GM19328 (cell line): ENCODE results near the gene POM121.
"Not testable (repeated sequence)": the region's sequence is repeated elsewhere in the genome, so short reads cannot be mapped to it uniquely, and the experiment has no call there.

ENCODE experiments used
- ATAC-seq: cut with Tn5 transposase; IDR thresholded peaks from one replicate; pipeline ENCODE4 v1.9.1; 2021; ENCODE audit warnings: mild to moderate bottlenecking, moderate library complexity; ENCODE audit not compliant: unreplicated experiment

Gene POM121

GRCh38 chr7:72949276-72949675, 24.4 kb downstream of the POM121 start:
- not testable (repeated sequence) for ATAC-seq

- not testable (repeated sequence) for ATAC-seq
Observed at GRCh38 chr7:72949686-72950085, 24.8 kb downstream of the POM121 start.

- not testable (repeated sequence) for ATAC-seq
Observed at GRCh38 chr7:72950432-72950831, 25.5 kb downstream of the POM121 start.

DNA sequence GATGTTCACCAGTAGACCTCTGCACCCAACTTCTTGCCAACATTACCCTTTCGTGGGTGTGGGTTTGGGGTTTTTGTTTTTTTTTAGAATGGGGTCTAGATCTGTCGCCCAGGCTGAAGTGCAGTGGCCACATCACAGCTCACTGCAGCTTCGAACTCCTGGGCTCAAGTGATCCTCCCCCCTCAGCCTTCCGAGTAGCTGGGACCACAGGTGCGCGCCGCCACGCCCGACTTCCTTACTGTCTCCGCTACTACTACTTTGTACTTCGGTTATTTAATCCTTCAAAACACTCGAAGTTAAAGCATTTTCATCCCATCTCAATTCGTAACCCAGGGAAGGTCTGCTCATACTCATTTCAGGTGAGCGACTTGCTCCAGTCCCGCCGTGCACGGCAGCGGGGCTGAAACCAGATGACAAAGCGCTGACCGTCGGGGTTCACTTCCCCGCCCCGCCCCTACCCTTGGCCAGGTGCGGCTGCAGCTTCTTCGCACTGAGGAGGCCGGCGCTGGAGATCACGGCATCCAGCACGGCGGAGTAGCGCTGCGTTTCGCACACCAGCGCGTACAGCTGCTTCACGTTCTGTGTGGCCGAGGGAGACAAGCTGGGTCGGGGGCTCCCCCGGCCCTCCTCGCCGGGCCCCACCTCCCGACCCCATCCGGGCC, 29.1 kb downstream of the POM121 start:
- ATAC-seq, result peak; percentile 55

GRCh38 chr7:72954563-72955198, 29.8 kb downstream of the POM121 start:
- ATAC-seq, result peak; percentile 91

DNA sequence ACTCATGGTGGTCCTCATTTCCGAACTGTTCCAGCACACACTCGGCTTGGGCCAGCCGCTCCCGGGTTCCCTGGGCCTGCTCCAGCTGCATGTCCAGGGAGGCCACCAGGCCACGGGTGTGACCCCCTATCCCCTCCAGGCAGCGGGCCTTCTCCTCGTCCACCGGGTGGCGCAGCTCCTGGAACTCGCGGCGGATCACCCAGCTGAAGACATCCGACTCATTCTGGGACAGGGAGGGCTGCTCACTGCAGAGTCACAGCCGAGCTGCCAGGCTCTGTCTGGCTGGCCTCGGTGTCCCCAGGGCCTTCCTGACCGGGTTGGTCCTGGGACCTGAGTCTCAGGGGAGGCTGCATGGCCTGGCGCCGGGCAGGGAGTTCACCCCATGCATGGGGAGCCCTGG, 35.1 kb downstream of the POM121 start:
- not testable (repeated sequence) for ATAC-seq

DNA sequence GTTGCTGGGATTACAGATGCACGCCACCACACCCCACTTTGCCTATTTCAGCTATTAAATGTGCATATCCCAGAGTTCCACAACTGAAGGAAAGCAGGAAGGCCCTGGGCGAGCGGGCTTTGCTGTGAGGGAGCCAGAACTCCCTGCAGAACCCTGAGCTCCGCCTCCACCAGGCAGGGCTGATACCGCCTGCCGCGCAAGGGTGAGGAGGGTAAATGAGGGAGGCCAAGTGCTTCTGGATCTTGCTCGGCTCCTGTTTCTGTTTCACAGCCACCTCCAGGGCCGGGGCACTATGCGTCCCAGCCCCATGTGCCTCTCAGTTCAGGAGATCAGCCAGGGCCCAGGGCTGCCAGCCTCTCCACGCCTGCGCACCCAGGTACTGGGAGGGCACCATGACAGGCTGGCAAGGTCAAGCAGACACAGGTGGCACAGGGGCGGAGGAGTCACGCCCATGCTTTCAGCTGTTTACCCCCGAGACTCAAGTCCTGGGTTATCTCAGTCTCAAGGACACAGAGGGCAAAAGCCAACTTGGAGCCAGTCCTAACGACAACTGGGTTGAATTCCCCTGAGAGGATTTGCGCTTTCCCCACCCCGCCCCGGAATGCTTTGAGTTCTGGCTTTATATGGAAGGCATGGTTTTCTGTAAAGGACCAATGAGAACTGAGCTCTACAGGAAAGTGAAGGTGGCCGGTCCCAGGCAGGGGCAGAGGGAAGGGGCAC, 35.9 kb downstream of the POM121 start:
- ATAC-seq, result not testable (repeated sequence)

DNA sequence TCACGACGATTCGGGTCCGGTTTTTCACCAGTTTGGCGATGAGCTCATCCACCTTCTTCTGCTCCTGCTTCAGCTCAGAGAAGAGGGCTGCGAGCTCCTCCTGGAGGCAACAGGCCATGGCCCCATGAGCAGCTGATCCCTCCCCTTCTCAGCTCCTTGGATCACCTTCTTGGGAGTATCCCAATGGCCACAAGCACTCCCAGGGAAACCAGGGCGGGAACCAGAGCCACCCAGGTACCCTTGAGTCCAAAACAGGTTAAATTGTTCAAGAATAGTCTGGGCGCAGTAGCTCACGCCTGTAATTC, 36.4 kb downstream of the POM121 start:
- ATAC-seq, result not testable (repeated sequence)

DNA sequence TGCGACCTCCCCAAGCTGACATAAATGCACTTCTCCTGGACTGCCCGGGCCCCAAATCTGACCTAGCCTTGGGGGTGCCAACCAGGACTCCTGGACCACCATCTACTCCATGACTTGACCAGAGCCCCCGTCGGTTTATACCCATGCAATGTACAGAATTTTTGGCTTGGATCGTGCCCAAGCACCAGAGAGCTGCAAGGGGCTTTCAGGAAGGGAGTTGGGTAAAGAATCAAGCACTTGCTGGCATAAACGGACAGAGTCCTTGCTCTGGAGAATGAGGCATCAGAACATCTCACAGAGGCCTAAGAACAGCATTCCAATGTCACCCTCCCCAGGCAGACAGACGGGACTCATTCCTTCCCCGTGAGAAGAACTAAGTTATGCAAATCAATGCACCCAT, 38.2 kb downstream of the POM121 start:
- ATAC-seq, result not testable (repeated sequence)

- not testable (repeated sequence) for ATAC-seq
Observed at GRCh38 chr7:72965186-72965975, 40.5 kb downstream of the POM121 start.

- not testable (repeated sequence) for ATAC-seq
Observed at GRCh38 chr7:72966892-72967291, 42.0 kb downstream of the POM121 start.

GRCh38 chr7:72968980-72969516, 44.2 kb downstream of the POM121 start, which contains the start of gene TRIM74:
TSS of gene TRIM74 (minus strand) at chr7:72969466. CDS start at chr7:72966157, 3,309 bp downstream.
- ATAC-seq, result not testable (repeated sequence)

DNA sequence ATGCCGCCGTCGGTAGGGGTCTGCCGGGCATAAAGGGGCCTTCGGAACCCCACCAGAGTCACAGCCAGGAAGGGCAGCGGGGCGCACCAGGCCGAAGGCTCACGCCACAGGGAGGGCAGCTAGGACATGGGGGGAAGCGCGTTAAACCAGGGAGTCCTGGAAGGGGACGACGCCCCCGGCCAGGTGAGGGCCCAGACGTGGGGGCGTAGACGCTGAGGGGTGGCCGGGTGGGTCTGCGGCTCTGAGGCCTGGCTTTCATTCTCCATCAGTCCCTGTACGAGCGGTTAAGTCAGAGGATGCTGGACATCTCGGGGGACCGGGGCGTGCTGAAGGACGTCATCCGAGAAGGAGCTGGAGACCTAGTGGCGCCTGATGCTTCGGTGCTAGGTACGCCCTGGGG, 44.8 kb downstream of the POM121 start:
- ATAC-seq, result not testable (repeated sequence)

DNA sequence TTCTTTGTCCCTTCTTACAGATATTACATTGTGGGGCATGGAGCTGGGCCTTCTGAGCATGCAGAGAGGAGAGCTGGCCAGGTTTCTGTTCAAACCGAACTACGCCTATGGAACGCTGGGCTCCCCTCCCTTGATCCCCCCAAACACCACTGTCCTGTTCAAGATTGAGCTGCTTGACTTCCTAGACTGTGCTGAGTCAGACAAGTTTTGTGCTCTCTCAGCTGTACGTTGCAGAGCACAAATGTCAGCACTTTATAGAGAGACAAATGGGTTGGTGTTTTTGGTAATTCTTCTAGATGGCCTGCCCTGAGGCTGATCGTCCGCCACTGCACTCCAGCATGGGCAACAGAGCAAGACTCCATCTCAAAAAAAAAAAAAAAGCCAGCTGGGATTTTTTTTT, 46.6 kb downstream of the POM121 start:
- not testable (repeated sequence) for ATAC-seq

- ATAC-seq, result not testable (repeated sequence)
Observed at GRCh38 chr7:72974781-72975180, 49.9 kb downstream of the POM121 start.

DNA sequence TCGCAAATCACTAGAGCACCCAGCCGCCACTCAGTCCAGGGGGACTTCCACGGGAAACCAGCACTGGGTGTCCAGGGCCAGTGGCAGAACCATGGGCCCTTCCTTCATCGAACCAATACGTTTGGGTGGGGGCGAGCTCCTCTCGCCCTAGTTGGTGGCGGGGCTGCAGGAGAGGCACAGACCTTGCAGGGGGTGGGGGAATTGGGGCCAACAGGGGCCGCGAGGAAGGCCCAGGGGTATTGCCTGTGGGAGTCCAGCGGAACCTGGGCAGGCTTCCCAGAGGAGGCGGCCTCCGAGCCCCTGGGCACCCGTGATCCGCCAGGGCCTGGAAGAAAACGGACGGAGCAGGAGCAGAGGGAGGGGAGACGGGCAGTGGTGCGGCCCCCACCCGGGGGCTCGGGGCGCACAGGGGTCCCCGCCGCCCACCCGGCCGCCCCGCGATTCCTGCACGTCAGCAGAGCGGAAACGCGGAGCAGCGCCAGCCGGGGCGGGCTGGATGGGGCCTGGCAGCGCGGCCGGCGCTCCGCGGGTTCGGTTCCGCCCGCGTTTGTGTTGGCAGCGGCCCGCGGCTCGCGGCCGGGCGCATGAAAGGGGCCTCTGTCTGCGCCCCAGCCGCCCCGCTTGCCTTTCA, 50.9 kb downstream of the POM121 start:
- not testable (repeated sequence) for ATAC-seq

DNA sequence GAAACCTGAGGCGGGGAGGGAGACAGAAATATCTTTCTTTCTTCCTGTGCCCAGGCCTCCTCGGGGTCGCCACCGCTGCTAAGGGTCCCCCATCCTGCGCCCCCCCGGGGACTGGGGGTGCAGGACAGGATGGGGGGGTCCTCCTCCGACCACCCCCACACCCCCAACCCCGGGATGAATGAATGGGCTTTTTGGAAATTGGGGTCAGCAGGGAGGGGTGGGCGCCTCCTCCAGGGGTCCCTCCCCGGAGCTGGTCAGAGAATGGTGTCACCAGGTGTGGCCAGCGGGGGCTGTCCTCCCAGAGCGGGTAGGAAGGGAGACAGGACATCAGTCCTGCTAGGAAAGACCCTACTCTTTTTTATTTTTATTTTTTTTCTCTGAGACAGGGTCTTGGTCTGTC, 51.5 kb downstream of the POM121 start:
- not testable (repeated sequence) for ATAC-seq

DNA sequence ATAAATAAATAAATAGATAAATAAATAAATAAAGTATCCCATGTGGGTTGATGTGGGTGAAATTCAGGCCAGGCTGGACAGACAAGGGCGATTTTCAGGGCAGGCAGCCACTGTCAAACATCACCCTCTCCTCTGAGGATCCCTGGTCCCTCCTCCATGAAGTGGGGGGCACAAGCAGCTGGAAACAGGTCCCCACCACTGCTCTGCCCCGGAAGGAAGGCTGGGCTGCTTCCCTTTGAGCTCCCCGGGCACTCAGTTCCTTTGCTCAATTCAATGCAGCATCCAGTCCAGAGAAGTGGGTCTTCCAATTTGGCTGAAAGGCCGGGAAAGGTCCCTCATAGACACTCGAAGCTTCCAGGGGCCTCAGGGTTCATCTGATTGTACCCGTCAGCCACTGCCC, 55.5 kb downstream of the POM121 start:
- ATAC-seq, result not testable (repeated sequence)

- not testable (repeated sequence) for ATAC-seq
Observed at GRCh38 chr7:72982084-72982483, 57.2 kb downstream of the POM121 start.
